H9 (cell line): Measurements from ENCODE around the gene EIF4E2. TPM values are rescaled to one million over a fixed set of nuclear protein-coding genes. Genes with fewer than 3 reads are reported as not detected.

Experiments
- DNase-seq: peaks from one replicate; pipeline ENCODE4 v3.0.0-alpha.2; 2017
- H2AFZ ChIP-seq: one replicate; pipeline ENCODE4 v1.6.1; 2013; ENCODE audit warnings: mild to moderate bottlenecking, low read length, control low read depth, moderate library complexity
- H2AK5ac ChIP-seq: 2 replicates; pipeline ENCODE4 v1.6.1; 2013; ENCODE audit warnings: low read length, control low read depth, mixed read lengths; ENCODE audit not compliant: insufficient read length
- H2BK120ac ChIP-seq: one replicate; pipeline ENCODE4 v1.6.1; 2013; ENCODE audit warnings: low read depth, mild to moderate bottlenecking, low read length, control low read depth, inconsistent platforms; ENCODE audit not compliant: poor library complexity, severe bottlenecking
- H2BK12ac ChIP-seq: 2 replicates; pipeline ENCODE4 v1.6.1; 2013; ENCODE audit warnings: low read length, control low read depth, mixed read lengths, low read depth; ENCODE audit not compliant: insufficient read length
- H2BK15ac ChIP-seq: 2 replicates; pipeline ENCODE4 v1.6.1; 2013; ENCODE audit warnings: low read depth, low read length, control low read depth
- H2BK20ac ChIP-seq: one replicate; pipeline ENCODE4 v1.6.1; 2013; ENCODE audit warnings: low read depth, mild to moderate bottlenecking, low read length, control low read depth, inconsistent platforms; ENCODE audit not compliant: poor library complexity, severe bottlenecking
- H2BK5ac ChIP-seq: 2 replicates; pipeline ENCODE4 v1.6.1; 2013; ENCODE audit warnings: low read length, control low read depth, mixed read lengths; ENCODE audit not compliant: insufficient read length
- H3K14ac ChIP-seq: 2 replicates; pipeline ENCODE4 v1.6.1; 2013; ENCODE audit warnings: low read length, control low read depth; ENCODE audit not compliant: insufficient read depth
- H3K18ac ChIP-seq: 2 replicates; pipeline ENCODE4 v1.6.1; 2013; ENCODE audit warnings: low read depth, mild to moderate bottlenecking, mixed read lengths, low read length, control low read depth; ENCODE audit not compliant: insufficient read length
- H3K23ac ChIP-seq: 2 replicates; pipeline ENCODE4 v1.6.1; 2013; ENCODE audit warnings: low read length, control low read depth, mixed read lengths, low read depth; ENCODE audit not compliant: insufficient read length
- H3K23me2 ChIP-seq: 2 replicates; pipeline ENCODE4 v1.6.1; 2013; ENCODE audit warnings: low read depth, mild to moderate bottlenecking, mixed read lengths, low read length, control low read depth; ENCODE audit not compliant: insufficient read length, poor library complexity, severe bottlenecking
- H3K27ac ChIP-seq: 2 replicates; pipeline ENCODE4 v1.5.1; 2013; ENCODE audit warnings: low read length, control low read depth, mixed read lengths, low read depth; ENCODE audit not compliant: insufficient read length
- H3K27me3 ChIP-seq: 2 replicates; pipeline ENCODE4 v1.6.1; 2013; ENCODE audit warnings: low read length, control low read depth, inconsistent platforms; ENCODE audit not compliant: insufficient read depth
- H3K4ac ChIP-seq: 2 replicates; pipeline ENCODE4 v1.6.1; 2013; ENCODE audit warnings: low read depth, mild to moderate bottlenecking, control low read depth, inconsistent platforms, low read length, moderate library complexity
- H3K4me1 ChIP-seq: 2 replicates; pipeline ENCODE4 v1.6.1; 2013; ENCODE audit warnings: low read length, control low read depth, inconsistent platforms; ENCODE audit not compliant: insufficient read depth
- H3K4me2 ChIP-seq: 2 replicates; pipeline ENCODE4 v1.6.1; 2013; ENCODE audit warnings: low read length, control low read depth, mixed read lengths; ENCODE audit not compliant: insufficient read length, insufficient read depth
- H3K56ac ChIP-seq: 2 replicates; pipeline ENCODE4 v1.6.1; 2013; ENCODE audit warnings: low read depth, mild to moderate bottlenecking, mixed read lengths, low read length, control low read depth; ENCODE audit not compliant: insufficient read length
- H3K79me1 ChIP-seq: 2 replicates; pipeline ENCODE4 v1.6.1; 2013; ENCODE audit warnings: low read depth, mild to moderate bottlenecking, moderate library complexity, low read length, control low read depth, inconsistent platforms; ENCODE audit not compliant: insufficient read depth, poor library complexity, severe bottlenecking
- H3K79me2 ChIP-seq: 2 replicates; pipeline ENCODE4 v1.6.1; 2013; ENCODE audit warnings: low read length, control low read depth, inconsistent platforms; ENCODE audit not compliant: insufficient read depth
- H3K9ac ChIP-seq: 2 replicates; pipeline ENCODE4 v1.6.1; 2013; ENCODE audit warnings: low read length, control low read depth, mixed read lengths; ENCODE audit not compliant: insufficient read length; ENCODE audit errors: extremely low read depth
- H3K9me3 ChIP-seq: one replicate; pipeline ENCODE4 v1.6.1; 2013; ENCODE audit warnings: low read depth, low read length, inconsistent platforms; ENCODE audit not compliant: control insufficient read depth
- H3T11ph ChIP-seq: one replicate; pipeline ENCODE4 v1.6.1; 2013; ENCODE audit warnings: mild to moderate bottlenecking, low read length, control low read depth, inconsistent platforms
- H4K20me1 ChIP-seq: one replicate; pipeline ENCODE4 v1.6.1; 2013; ENCODE audit not compliant: control insufficient read depth, insufficient read length, insufficient read depth
- H4K5ac ChIP-seq: 2 replicates; pipeline ENCODE4 v1.6.1; 2013; ENCODE audit warnings: low read depth, mild to moderate bottlenecking, mixed read lengths, low read length, control low read depth; ENCODE audit not compliant: insufficient read length
- H4K8ac ChIP-seq: replicated peaks from 2 replicates; pipeline ENCODE4 v1.6.1; 2013; ENCODE audit warnings: low read length, control low read depth, mixed read lengths, low read depth; ENCODE audit not compliant: insufficient read length
- H4K91ac ChIP-seq: 2 replicates; pipeline ENCODE4 v1.6.1; 2013; ENCODE audit warnings: low read depth, mild to moderate bottlenecking, moderate library complexity, mixed read lengths, low read length, control low read depth; ENCODE audit not compliant: insufficient read length
- H3K27ac Mint-ChIP-seq, 3 experiments: 2 replicates in 2 of 3; 3 replicates in 1 of 3; pipeline ENCODE4 v1.8.0; 2020 to 2021; ENCODE audit warnings: mixed read lengths in 3 of 3, mild to moderate bottlenecking in 1 of 3, moderate library complexity in 1 of 3
- H3K27me3 Mint-ChIP-seq: 2 replicates; pipeline ENCODE4 v1.8.0; 2021; ENCODE audit warnings: low read depth, mild to moderate bottlenecking, moderate library complexity, mixed read lengths
- H3K36me3 Mint-ChIP-seq, 3 experiments: 2 replicates in 2 of 3; 3 replicates in 1 of 3; pipeline ENCODE4 v1.8.0; 2020 to 2021; ENCODE audit warnings: low read depth in 3 of 3, mixed read lengths in 3 of 3; ENCODE audit not compliant: insufficient read depth in 1 of 3
- H3K4me1 Mint-ChIP-seq, 2 experiments: 2 replicates each; pipeline ENCODE4 v1.8.0; 2020; ENCODE audit warnings: mixed read lengths in 2 of 2
- H3K4me3 Mint-ChIP-seq, 2 experiments: 2 replicates in 1 of 2; 3 replicates in 1 of 2; pipeline ENCODE4 v1.8.0; 2020 to 2021; ENCODE audit warnings: mild to moderate bottlenecking in 2 of 2, mixed read lengths in 2 of 2, moderate library complexity in 1 of 2
- H3K9me3 Mint-ChIP-seq, 2 experiments: 2 replicates in 1 of 2; 3 replicates in 1 of 2; pipeline ENCODE4 v1.8.0; 2020; ENCODE audit warnings: mild to moderate bottlenecking in 2 of 2, mixed read lengths in 2 of 2, moderate library complexity in 1 of 2
- WGBS: extraction: QIAGEN DNeasy Blood & Tissue Kit; methylation state at CpG from one replicate; pipeline ENCODE4 v1.1.7; 2013; ENCODE audit warnings: missing lambda C conversion rate, low lambda C conversion rate, mixed read lengths; ENCODE audit not compliant: insufficient read length; ENCODE audit errors: extremely low coverage; 5-methylcytosine and 5-hydroxymethylcytosine counted together
- total RNA-seq: library from RNA; stranded (reverse); gene quantifications from 2 replicates; pipeline ENCODE4 v1.2.1, GENCODE V29; 2021
- TF ChIP-seq, protein P1 (sequence below): fragments of 200-600 bp; sonication (generic); conservative IDR thresholded peaks from 3 replicates; pipeline ENCODE4 v1.8.0; 2021; ENCODE audit warnings: antibody characterized with exemption, mild to moderate bottlenecking

The EIF4E2 gene
- total RNA-seq, 1 experiment from 2014 or later: 109 TPM

DNA sequence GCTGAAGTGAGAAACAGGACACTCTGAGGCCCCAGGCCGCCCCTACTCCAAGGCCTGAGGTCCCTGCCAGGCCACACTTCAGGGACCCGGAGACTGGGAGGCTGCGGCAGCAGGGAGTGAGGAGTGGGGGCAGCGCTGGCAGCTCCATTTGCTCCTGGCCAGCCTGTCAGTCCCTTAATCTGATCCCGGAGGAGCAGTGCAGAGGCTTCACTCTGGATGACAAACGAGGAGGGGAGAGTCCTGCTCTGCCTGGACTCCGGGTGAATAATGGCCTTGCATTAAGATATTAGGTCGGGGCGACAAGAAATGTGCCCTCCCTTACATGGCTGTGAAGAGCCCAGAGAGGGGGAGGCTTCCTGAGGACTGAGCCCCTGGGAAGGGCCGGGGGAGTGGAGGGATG lies 44.6 kb upstream of the EIF4E2 start:
- 0 out of 2 replicates have a peak, but pooled peaks cover 3% of the 10 kb centered on the region for H3K4me1 ChIP-seq
- no peak overlapping the region for H2AFZ ChIP-seq
- H3K27ac Mint-ChIP-seq: no peak overlapping the region

More for the DNA sequence above, 44.6 kb upstream of the EIF4E2 start:
- TF ChIP-seq, protein P1, sequence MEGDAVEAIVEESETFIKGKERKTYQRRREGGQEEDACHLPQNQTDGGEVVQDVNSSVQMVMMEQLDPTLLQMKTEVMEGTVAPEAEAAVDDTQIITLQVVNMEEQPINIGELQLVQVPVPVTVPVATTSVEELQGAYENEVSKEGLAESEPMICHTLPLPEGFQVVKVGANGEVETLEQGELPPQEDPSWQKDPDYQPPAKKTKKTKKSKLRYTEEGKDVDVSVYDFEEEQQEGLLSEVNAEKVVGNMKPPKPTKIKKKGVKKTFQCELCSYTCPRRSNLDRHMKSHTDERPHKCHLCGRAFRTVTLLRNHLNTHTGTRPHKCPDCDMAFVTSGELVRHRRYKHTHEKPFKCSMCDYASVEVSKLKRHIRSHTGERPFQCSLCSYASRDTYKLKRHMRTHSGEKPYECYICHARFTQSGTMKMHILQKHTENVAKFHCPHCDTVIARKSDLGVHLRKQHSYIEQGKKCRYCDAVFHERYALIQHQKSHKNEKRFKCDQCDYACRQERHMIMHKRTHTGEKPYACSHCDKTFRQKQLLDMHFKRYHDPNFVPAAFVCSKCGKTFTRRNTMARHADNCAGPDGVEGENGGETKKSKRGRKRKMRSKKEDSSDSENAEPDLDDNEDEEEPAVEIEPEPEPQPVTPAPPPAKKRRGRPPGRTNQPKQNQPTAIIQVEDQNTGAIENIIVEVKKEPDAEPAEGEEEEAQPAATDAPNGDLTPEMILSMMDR: no peak
- H3K23me2 ChIP-seq: peaks cover 12% of the 10 kb centered on the region
- H3K18ac ChIP-seq: no peak overlapping the region
- H2BK5ac ChIP-seq: no peak overlapping the region
- no peak overlapping the region for H2BK15ac ChIP-seq
- H4K91ac ChIP-seq: no peak overlapping the region
- peaks cover 3% of the 10 kb centered on the region for H4K20me1 ChIP-seq
- H3K9ac ChIP-seq: no peak overlapping the region
- no peak overlapping the region for H2BK20ac ChIP-seq
- no peak overlapping the region for H2BK12ac ChIP-seq
- peaks cover 17% of the 10 kb centered on the region for H3K27me3 ChIP-seq
- Mint-ChIP-seq H3K36me3 (no peaks in the 10 kb centered on the region), H3K4me3 (peak overlapping the region in 1 of 2 experiments; percentile 40; a peak in 1 of 5 replicates), H3K4me1 (peaks cover 17 to 54% of the 10 kb centered on the region in 2 experiments), H3K9me3 (peaks cover 0 to 2% of the 10 kb centered on the region in 2 experiments; a peak in 2 of 5 replicates), H3K27me3 (peaks cover 62% of the 10 kb centered on the region)
- no peak overlapping the region for H3K23ac ChIP-seq
- H3K79me1 ChIP-seq: no peaks in the 10 kb centered on the region
- no peak overlapping the region for H2BK120ac ChIP-seq
- H3K27ac ChIP-seq: no peak overlapping the region
- no peak for DNase-seq
- whole genome bisulfite sequencing: no CpG with 5 or more reads among the region's 10 CpGs
- H4K8ac ChIP-seq: no peak overlapping the region
- no peak overlapping the region; the same call in 1 of the 2 replicates for H3K14ac ChIP-seq
- peak overlapping the region; percentile 23 for H3K4me2 ChIP-seq
- H4K5ac ChIP-seq: no peak overlapping the region
- H2AK5ac ChIP-seq: no peak overlapping the region
- H3K79me2 ChIP-seq: no peaks in the 10 kb centered on the region
- H3K4ac ChIP-seq: no peak overlapping the region
- no peak overlapping the region for H3T11ph ChIP-seq
- H3K56ac ChIP-seq: no peak overlapping the region
- H3K9me3 ChIP-seq: no peaks in the 10 kb centered on the region
